Activated CD8-positive, alpha-beta memory T cell treated with anti-CD3 and anti-CD28 coated beads, Interleukin-2, amount 50 U/mL, for 1 hour (primary cell): Measurements from ENCODE around the gene MYOCD.
"Not testable (repeated sequence)": the region's sequence is repeated elsewhere in the genome, so short reads cannot be mapped to it uniquely, and the experiment has no call there.

ENCODE experiments used
- DNase-seq: peaks from one replicate; pipeline ENCODE4 v3.0.0-alpha.2; 2020; ENCODE audit errors: extremely low read depth

MYOCD gene

GRCh38 chr17:12665263-12666210 lies at the start of gene MYOCD:
Gene MYOCD, plus strand, starts transcription at chr17:12665890. Its CDS starts 299 bp downstream, at chr17:12666189.
- DNase-seq: no peak

DNA sequence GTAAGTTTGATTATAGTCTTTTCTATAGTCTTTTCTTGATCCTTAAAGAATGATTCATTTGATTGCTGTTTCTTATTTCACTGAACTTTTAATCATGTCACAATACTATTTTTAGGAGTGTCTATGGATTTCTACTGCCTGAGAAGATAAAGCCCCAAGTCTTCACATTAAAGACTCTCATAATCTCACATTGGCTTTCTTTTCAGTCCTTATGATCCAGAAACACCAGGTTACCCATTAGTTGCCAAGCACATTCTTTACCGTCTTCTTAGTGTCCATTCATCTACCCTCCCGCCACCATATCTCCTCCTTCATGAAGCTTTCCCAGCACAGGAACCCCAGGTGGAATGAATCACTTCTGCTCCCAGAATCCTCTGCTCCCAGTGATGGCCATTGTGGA lies 49.5 kb upstream of the MYOCD start:
- DNase-seq: no peak

DNA sequence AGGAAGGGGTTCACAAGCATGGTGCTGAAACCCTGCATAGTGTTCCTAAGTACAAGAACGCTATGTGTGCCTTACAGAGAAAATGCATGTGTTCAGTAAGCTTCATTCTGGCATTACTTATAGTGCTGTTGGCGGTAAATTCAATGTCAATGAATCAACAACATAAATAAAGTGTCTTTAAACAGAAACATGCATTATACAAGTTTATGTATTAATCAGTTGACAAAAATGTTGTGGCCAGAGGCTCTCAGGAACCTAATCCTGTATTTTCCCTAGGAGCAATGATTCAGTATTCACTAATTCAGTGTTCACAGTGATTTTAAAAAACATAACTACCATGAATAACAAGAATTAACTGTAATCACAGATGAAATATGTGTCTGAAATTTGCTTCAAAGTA lies 47.1 kb upstream of the MYOCD start:
- DNase-seq: no peak

- no peak for DNase-seq
Observed at GRCh38 chr17:12619459-12620199, 46.1 kb upstream of the MYOCD start.

DNA sequence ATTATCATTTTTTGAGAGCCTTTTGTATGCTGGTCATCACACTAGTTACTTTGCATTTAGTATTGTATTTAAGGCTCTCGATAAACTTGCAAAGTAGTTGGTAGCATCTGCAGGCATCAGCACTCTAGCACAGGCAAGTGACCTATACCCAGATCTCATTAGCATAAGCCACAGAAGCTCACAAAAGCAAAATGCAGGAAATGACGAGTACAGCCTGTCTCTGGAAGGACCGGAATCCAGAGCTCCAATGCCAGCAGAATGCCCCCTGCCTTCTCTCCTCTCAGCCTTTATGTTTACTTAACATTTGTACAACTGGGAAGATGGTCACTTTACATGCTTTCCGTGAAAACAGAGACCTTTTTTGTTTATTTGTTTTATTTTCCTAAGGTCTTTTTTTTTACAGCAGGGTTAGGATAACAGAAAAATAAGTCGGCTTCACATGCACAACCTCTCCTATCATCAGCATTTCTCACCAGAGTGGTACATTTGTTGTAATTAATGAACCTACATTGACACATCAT lies 45.4 kb upstream of the MYOCD start:
- no peak for DNase-seq

GRCh38 chr17:12622726-12623125 lies 43.0 kb upstream of the MYOCD start:
- DNase-seq: no peak

GRCh38 chr17:12623220-12623848 lies 42.4 kb upstream of the MYOCD start:
- no peak for DNase-seq

GRCh38 chr17:12624211-12624610 lies 41.5 kb upstream of the MYOCD start:
- no peak for DNase-seq

GRCh38 chr17:12625092-12625491 lies 40.6 kb upstream of the MYOCD start:
- DNase-seq: no peak

GRCh38 chr17:12627177-12627629 lies 38.5 kb upstream of the MYOCD start:
- no peak for DNase-seq

DNA sequence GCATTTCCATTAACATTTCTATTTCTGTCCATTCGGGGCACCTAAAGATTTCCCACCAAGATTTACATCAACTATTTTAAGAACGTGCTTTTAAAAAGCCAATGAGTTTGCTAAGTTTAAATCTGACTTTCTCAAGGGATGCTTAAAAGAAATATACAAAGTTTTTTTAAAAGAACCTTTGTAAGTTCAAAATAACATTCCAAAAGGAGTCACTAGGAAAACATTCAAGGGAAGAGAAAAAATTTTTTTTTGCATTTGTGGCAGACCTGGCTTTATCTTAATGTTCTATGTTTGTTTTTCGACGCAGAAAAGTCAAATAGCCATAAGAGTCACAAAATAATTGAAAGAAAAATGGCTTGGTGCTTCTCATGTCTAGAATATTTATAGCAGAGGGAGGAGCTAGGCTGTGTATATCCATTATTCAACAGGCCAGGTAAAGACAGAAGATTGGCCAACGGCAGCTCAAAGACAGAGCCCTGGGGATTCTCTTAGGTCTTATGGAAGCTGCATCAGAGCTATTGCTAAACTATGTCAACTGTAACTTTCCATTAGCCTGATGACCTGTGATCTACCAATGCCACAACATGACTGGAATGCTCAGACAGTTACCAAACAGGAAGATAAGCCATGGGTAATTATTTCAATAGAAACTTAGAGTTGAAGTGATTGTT lies 37.8 kb upstream of the MYOCD start:
- no peak for DNase-seq

- no peak for DNase-seq
Observed at GRCh38 chr17:12631076-12631475, 34.6 kb upstream of the MYOCD start.

DNA sequence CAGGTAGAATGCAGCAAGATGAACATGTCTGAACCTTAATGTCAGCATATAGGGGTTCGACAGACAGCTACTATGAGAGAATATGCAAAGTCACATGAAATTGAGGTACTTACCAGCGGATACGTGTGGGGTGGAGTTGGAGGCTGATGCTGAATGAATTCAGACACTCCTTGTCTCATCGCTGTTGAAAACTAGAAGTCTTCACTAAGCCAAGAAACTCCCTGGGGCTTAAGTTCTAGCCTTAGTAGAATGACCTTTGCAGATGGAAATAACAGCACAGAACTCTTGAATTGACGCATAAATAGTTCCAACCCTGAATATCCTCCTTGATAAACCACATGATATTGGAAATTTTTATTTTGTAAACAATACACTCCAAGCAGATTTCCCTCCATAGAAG lies 32.9 kb upstream of the MYOCD start:
- DNase-seq: no peak

GRCh38 chr17:12634789-12635414 lies 30.8 kb upstream of the MYOCD start:
- DNase-seq: no peak

GRCh38 chr17:12635996-12636395 lies 29.7 kb upstream of the MYOCD start:
- not testable (repeated sequence) for DNase-seq

GRCh38 chr17:12637015-12637414 lies 28.7 kb upstream of the MYOCD start:
- no peak for DNase-seq

GRCh38 chr17:12637745-12638651 lies 27.7 kb upstream of the MYOCD start:
- no peak for DNase-seq

DNA sequence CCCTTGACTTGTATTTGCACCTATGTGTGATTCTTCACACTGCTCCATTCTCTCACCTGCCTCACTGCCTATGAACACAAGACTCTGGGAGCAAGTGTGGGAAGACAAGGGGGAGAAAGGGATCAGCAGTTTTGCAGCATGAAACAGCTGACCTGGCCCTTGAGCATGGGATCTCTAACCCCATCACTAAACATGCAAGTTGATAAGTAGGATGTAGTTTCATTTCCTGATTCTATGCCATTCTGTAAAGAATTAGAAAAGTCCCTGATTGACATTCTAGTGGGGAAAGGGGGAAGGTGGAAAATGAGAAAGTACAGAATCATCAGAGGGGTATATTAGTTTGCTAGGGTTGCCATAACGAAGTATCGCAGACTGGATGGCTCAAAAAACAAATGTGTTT lies 25.3 kb upstream of the MYOCD start:
- DNase-seq: no peak

GRCh38 chr17:12641084-12641483 lies 24.6 kb upstream of the MYOCD start:
- DNase-seq: no peak

GRCh38 chr17:12642034-12642433 lies 23.7 kb upstream of the MYOCD start:
- DNase-seq: no peak
